ENCODE data around the gene CDK11B.

GRCh38 chr1:1665815-1666251, 7.0 kb upstream of the CDK11B start:
- no peak for TF ChIP-seq SP1 (IDR thresholded peaks at IDR 0.05)
- no peak for TF ChIP-seq FOXK2 (IDR thresholded peaks at IDR 0.05)
- no peak for TF ChIP-seq ELF4 (IDR thresholded peaks at IDR 0.05)
